LoVo (cell line): ENCODE results near the gene TAS2R41.
A peak's percentile ranks its signal among the peaks of the same experiment; 100 is the strongest.
"Not testable (repeated sequence)": the region's sequence is repeated elsewhere in the genome, so short reads cannot be mapped to it uniquely, and the experiment has no call there.

Experiments
- DNase-seq: peaks from one replicate; pipeline ENCODE4 v3.0.0-alpha.2; 2016; ENCODE audit warnings: low spot score

TAS2R41 gene

GRCh38 chr7:143456992-143457793 lies 20.5 kb upstream of the TAS2R41 start:
- no peak for DNase-seq

- no peak for DNase-seq
Measured at GRCh38 chr7:143458263-143458662, 19.4 kb upstream of the TAS2R41 start.

DNA sequence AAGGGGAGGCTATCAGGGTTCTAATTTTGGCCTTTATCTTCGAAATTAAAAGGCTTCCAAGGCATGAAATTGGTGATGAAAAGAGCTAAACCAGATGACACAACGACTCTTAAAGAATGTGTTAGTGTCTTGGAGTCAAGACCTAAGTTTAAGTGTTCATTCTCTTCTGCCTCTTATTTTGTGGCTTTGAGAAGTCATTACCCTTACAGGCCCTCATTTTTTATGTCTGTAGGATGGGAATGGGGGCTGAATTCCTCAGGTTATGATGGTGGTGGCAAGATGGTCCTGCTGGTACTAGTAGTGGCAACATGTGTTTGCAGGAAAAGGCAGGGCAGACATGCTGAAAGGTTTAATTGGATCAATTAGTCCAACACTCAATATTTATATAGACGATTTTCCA lies 19.0 kb upstream of the TAS2R41 start:
- DNase-seq = no peak

GRCh38 chr7:143459359-143459758 lies 18.3 kb upstream of the TAS2R41 start:
- no peak for DNase-seq

- DNase-seq = no peak
Measured at GRCh38 chr7:143460271-143460979, 17.2 kb upstream of the TAS2R41 start.

GRCh38 chr7:143462045-143462444 lies 15.6 kb upstream of the TAS2R41 start:
- no peak for DNase-seq

GRCh38 chr7:143463556-143463955 lies 14.1 kb upstream of the TAS2R41 start:
- no peak for DNase-seq

- DNase-seq = no peak
Measured at GRCh38 chr7:143463957-143464356, 13.7 kb upstream of the TAS2R41 start.

- peak; percentile 46 for DNase-seq
Measured at GRCh38 chr7:143467724-143468123, 9.9 kb upstream of the TAS2R41 start.

DNA sequence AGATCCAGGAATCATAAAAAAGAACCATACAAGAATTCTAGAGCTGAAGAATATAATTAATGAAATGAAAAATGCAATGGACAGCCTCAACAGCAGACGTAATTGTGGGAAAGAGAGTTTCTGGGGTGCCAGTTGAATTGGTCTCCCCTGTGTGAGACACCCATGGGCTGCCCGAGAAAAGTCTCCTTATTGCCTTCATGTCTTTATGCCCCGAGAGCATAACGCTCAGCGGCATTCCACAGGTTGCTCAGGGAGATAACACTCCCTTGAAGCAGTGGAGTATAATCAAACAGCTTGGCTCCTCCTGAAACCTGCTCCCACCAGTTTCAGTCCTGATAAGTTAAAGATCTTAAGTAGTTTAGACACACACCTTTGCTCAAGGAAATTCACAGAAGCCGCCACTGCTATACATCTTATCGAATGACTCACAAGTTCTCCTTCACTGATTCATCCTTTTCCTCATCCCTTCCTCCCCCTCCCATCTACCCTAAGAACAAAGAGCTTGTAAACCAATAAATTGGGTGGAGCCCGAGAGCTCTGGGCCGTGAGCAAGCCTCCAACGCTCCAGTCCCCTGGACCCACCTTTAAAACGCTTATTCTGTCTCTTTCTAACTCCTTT lies 5.5 kb upstream of the TAS2R41 start:
- peak; percentile 91 for DNase-seq

DNA sequence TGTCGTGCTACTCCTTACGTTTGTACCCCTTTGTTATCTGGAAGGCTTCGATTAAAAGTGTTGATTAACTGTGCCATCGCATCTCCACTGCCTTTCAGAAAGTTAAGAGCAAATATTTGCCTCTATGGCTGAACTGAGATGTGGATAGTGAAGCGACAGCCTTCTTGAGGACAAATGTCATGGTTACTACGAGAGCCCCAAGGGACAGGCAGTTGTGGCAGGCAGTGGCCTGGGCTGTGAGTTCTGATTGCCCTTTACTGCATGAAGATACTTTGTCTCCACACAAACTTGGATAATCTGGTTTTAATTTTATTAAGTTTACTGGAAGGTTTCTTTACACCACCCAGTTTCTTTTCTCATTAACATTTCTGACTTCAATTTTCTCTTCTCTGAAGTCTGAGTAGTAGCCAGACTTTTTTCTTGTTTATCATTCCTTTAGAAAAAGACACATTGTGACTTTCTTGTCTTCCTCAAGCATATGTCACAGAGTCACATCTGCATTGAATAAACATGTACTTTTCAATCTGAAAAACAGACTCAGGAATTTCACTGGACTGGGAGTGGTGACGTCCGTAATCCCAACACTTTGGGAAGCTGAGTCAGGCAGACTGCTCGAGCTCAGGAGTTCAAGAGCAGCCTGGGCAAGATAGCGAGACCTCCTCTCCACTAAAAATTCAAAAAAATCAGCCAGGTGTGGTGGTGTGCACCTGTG lies 1.5 kb downstream of the TAS2R41 start:
- DNase-seq = no peak

GRCh38 chr7:143480501-143480900 lies 2.8 kb downstream of the TAS2R41 start:
- no peak for DNase-seq

DNA sequence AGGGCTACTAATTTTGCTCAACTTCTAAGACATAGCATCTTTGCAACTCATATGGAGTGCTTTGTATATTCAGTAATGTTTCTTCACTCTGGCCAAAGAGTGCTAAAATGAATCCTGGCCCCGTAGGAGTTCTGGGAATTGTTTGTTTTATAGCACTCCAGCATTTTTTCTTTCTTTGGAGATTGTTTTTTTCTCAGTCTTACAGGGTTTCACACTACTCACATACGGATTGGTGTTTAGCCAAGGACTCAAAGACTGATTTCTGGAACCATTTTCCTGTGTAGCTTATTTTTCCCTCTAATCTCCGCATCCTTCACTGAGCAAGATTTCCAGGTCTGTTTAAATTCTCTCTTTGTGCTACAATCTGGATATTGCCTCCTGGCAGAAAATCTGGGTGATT lies 6.4 kb downstream of the TAS2R41 start:
- no peak for DNase-seq

GRCh38 chr7:143485094-143485493 lies 7.4 kb downstream of the TAS2R41 start:
- no peak for DNase-seq

DNA sequence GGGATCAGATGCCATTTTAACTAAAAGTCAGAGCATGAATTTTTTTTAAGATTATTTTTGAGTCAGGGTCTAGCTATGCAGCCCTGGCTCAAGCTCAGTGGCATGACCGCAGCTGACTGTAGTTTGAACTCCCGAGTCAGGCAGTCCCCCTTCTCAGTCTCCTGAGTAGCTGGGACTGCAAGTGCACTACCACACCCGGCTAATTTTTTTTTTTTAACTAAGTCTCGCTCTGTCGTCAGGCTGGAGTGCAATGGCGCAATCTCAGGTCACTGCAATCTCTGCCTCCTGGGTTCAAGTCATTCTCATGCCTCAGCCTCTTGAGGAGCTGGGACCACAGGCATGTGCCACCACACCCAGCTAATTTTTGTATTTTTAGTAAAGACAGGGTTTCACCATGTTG lies 7.8 kb downstream of the TAS2R41 start:
- DNase-seq = no peak

DNA sequence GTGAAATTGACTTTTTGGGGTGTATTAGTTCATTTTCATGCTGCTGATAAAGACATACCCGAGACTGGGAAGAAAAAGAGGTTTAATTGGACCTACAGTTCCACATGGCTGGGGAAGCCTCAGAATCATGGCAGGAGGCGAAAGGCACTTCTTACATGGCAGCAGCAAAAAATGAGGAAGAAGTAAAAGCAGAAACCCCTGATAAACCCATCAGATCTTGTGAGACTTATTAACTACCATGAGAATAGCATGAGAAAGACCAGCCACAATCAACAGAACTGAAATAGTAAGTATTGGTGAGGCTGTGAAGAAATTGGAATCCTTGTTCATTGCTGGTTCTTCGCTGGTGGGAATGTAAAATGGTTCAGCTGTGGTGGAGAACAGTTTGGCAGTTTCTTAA lies 8.6 kb downstream of the TAS2R41 start:
- DNase-seq = not testable (repeated sequence)

DNA sequence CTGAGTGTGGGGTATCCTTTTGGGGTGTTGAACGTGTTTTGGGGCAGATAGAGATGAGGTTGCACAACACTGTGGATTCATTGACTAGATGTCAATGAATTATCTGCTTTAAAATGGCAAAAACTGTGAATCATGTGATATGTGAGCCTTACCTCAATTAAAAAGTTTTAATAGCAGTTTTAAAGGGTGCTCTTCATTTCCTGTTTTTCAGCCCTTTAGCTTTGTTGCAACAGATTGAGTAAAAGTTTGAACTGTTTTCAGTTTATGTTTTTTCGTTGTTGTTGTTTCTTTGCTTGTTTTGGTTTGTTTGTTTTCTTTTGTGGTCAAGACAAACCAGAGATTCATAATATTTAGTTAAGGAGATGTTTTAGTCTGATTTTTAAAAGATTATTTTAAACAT lies 9.4 kb downstream of the TAS2R41 start:
- no peak for DNase-seq

DNA sequence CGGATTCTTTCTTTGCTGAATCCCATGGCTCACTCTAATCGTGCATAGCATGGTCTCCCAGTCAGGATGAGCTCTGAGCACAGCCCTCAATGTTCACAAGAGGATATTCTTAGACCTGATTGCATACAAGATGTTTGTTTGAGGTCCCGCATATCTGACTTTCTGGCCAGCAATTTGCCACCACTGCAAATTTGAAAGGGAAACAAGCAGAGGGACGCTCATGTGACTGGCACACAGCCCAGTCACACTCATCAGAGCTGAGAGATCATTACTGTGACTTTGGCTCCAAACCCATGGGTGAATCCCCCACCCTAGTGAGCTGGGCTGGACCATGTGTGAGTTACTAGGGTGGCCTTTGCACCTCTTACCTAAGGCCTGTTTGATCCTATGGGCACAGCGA lies 9.9 kb downstream of the TAS2R41 start:
- DNase-seq = peak; percentile 73

- peak; percentile 50 for DNase-seq
Measured at GRCh38 chr7:143490717-143491306, 13.1 kb downstream of the TAS2R41 start.

- peak; percentile 67 for DNase-seq
Measured at GRCh38 chr7:143492043-143492471, 14.4 kb downstream of the TAS2R41 start.

- DNase-seq = no peak
Measured at GRCh38 chr7:143492799-143493739, 15.4 kb downstream of the TAS2R41 start.
